CD4-positive, alpha-beta T cell treated with Interleukin-2 at 100 ng/mL for 4 hours (primary cell): ENCODE measurements around the gene C10orf90.

Source experiments
- DNase-seq: peaks from one replicate; pipeline ENCODE4 v3.0.0-alpha.2; 2020; ENCODE audit warnings: low spot score

C10orf90 gene

DNA sequence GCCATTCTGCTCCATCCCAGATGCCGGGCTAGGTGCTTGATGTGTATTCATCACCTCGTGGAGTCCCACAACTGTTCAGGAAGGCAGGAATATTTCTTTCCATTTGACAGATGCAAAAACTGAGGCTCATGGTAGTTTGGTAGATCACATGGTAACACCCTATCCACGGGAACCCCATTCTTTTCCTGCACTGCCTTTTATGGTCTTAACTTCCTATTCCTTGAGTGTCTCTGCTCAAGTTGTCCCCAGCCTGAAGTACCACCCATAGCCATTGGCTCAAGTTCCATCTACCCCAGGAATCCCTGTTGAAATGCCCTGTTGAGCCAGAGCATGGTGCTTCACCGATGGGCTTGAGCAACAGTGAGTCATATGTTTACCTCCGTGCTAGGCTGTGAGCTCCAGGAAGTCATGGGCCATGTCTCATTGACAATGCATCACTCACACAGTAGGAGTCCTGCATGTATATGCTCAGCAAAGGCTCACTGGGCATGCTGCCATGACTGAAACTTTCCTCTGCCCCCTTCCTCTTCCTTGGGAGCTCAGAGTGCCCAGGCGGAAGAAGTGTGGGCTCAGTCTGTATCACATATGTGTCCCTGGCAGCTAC, 210.5 kb downstream of the C10orf90 start:
- DNase-seq, result no peak

DNA sequence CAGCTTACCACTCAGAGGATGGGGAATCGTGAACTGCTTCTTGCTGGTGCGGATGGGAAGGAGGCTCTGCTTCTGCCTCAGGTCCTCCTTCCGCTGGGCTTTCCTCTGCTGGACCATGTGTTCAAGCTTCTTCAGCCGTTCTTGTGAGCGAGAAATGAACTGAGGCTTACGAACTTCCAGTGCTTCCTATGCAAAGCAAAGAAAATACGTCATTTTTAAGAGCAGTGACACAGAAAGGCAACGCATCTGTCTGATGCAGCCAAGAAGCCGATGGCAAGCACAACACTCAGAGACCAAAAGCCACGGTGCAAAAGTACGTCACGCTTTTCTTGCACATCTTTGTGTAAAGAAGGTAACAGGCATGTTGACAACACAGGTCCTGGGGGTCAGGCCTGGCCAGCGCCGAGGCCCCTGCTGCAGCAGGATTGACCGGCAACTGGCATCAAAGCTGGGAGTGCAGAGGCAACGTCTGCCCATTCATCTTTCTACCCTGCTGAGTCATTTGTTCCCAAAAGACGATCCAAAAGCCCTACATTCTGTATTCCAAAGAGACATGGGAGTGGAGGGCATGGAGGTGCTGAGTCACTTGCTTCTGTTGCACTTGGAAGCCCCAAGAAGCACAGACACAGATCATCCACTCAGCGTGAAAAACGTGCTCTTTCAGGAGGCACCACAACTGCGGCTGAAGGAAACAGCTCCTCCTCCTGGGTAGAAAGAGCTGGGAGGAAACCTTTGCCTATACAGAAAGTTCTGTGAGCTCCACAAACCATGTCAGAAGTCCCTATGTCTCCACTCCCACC, 211.3 kb downstream of the C10orf90 start:
- no peak for DNase-seq

DNA sequence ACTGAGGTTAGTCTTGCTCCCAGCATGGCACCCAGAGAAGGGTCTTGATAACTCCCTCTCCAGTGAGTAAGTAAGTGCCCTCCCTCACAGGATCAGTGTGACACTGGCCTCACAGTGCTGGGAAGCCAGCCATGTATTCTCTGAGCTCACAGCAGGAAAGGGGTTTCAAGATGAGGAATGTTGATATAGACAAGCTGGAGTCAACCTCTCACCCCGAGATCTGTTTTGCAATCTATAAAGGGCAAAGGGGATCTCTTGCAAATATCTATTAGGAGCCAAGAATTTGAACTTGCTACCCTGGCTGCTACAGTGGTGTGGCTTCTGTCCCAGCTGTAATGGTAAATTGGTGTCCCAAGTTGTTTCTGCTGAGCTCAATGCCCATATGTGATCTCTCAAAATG, 212.0 kb downstream of the C10orf90 start:
- DNase-seq, result no peak

DNA sequence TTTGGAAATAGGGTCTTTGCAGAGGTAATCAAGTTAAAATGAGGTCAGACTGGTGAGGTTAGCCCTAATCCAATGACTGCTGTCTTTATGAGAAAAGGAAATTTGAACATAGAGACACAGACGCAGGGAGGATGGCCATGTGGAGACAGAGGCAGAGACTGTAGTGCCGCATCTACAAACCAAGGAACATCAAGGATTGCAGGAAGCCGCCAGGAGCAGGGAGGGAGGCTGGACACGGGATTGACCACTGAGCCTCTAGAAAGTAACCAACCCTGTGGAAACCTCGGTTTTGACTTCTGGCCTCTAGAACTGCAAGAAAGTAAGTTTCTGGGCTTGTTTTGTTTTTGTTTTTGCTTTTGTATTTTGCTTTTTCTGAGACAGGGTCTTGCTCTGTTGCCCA, 213.9 kb downstream of the C10orf90 start:
- DNase-seq, result no peak

DNA sequence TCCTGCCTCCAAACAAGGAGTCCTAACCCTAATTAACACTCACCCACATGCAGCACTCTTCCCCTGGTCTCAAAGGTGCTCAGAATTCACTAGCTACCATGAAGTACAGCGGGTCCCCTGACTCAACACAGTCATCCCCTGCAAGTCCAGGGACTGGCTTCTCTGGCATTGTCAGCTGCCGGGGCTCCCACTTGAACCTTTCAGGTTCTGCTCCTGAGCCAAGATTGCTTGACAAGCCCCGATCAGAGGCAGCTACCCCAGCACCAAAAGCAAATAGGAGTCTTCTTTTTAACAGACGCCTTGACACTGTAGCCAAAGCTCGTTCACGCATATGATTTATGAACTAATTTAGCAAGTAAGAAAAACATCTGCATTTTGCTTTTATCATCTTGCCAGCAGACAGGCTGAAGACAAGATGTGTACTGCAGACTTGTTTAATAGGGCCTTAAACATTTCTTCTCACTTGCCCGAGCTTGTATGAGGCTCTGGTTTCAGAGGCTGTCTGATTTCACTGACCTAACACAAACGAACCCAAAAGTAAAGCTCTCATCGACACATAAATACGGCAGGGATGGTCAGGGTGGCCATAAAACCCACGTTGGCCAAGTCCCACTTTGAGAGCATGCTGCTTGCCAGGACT, 214.6 kb downstream of the C10orf90 start:
- no peak for DNase-seq

DNA sequence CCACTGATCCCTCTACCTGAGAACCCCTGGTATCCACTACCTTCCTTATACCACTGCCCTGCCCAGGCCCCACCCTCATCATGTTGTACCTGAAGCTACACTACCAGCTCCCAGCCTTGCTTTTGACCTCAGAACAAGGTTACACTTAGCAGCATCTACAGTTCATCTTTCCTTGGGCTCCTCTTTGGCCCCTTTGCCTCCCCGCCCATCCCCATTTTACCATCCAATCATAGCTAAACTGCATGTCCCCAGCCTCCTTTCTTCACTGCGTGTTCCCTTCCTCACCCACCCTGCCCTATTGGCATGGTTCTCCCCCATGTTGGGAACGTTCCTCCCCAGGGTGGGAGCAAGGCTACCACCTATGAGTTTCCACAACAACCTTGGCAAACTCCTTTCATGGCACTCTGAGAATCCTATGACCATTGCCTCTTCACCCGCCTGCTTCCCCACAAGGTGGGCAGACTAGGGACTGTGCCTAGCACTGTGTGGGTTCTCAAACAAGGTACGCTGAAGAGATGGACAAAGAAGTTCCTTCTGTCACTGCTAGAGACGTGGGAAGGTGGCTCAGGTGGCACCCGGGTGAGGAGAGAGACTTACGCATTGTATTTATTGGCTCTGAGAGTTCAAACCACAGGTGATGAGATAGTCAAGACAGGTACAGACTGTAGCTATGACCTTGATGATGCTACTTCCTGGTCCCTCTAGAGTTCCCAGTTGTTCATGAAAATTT, 215.3 kb downstream of the C10orf90 start:
- DNase-seq, result no peak

DNA sequence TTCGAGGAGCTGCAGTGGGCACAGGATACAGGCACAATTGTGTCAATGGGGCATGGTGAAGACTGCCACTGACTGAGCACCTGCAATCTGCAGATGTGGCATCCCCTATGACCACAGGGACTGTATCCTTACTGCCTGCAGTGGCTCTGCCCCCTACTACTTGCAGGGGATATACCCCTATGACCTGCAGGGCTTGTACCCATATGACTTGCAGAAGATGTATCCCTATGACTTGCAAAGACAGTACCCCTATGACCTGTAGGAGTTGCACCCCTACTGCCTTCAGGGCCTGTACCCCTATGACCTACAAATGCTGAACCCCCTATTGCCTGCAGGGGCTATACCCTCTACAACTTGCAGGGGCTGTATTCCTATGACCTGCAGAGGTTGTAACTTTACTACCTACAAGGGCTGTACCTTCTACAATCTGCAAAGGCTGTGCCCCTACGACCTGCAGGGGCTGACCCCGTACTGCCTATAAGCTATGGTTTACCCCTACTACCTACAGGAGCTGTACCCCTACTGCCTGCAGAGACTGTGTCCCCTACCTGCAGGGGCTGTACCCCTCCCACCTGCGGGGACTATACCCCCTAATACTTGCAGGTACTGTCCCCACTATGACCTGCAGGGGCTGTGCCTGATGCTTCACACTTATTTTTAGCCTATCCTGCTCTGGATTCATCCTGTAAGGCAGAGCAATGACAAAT, 216.3 kb downstream of the C10orf90 start:
- DNase-seq, result no peak

DNA sequence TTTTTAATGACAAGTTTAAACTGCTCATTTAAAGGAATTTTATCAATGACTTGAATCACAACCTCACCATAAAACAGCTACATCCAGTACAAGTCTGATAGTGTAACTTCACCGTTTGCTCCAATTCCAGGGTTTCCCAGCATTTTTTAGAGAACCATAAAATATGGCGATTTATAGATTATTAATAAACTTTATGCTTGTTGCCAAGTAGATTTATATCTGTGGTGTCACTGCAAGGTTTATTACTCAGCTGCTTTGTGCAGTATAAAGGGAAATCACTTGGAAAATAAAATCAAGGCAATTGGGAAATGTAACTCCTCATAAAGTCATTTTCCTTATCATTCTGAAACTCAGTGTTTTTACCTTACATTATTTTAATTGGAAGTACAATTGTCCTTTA, 218.2 kb downstream of the C10orf90 start:
- DNase-seq, result no peak

DNA sequence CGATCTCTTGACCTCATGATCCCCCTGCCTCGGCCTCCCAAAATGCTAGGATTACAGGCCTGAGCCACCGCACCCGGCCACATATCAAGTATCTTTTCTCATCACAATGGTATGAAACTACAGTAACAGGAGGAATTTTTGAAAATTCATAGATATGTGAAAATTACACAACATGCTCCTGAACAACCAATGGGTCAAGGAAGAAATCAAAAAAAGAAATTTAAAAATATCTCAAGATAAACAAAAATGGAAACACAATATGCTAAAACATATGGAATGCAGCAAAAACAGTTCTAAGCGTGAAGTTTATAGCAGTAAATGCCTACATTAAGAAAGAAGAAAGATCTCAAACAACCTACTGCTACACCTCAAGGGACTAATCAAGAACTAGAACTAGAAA, 222.4 kb downstream of the C10orf90 start:
- DNase-seq, result no peak

DNA sequence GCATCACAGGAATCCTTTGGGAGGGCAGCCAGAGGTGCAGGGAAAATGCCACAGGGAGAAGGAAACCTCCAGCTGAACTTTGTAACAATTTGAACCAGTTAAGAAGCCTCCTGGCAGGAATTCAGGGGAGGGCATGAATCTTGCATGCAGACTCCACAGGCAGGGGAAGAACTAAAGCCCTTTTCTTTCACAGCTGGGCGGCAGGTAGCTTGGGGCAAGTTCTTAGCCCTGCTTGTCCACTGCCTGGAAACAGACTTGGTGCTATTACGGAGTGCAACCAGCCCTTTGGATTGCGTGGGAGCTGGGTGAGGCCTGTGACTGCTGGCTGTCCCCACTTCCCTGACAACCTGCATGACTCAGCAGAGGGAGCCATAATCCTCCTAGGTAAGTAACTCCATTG, 230.6 kb downstream of the C10orf90 start:
- no peak for DNase-seq

DNA sequence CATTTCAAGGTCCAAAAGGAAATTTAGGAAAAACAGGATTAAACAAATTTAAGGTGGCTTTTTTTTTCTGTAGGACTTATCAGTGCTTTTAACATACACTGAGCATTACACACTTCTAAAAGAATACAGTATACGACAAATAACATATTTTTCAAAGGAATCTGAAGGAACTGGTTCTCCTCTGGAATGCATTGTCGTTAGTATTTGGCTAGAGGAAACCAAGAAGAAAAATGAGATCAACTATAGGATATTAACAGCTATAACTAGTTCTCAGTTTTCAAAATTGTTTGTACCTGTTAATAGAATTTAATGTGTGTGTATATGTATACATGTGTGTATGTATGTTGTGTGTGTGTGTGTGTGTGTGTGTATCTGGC, 232.1 kb downstream of the C10orf90 start:
- DNase-seq, result no peak

DNA sequence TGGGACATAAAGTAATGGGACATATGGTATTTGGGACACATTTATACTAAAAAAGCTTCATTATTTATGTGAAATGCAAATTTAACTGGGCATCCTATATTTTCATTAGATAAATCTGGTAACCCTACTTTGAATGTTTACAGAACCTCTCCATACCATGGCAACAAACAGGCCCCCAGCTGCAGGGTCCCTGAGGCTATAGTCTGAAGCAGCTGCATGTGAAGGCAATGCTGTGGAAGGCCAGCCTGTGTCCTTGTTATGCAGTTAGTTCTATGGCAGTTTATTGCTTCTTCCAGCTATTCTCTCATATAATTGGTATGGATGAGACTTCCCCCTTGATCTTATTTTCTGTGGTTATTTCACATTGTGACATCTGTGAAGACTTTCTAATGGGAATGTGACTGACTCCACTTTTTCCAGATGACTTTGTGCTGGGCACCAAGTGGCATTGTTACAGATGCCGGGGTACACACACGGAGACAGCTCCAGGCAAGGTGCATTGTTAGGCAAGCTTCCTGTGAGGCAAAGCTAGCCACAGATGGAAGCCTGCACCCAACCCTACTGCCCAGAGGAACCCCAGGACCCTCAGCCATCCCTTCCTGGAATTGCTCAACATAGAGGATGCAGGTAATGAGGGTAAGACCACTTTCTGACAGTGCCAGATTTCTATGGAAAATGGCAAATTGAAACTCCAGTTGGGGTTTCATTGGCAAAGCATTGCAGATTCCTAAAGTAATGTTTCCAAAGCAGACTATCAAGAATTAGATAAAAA, 232.7 kb downstream of the C10orf90 start:
- DNase-seq, result no peak

DNA sequence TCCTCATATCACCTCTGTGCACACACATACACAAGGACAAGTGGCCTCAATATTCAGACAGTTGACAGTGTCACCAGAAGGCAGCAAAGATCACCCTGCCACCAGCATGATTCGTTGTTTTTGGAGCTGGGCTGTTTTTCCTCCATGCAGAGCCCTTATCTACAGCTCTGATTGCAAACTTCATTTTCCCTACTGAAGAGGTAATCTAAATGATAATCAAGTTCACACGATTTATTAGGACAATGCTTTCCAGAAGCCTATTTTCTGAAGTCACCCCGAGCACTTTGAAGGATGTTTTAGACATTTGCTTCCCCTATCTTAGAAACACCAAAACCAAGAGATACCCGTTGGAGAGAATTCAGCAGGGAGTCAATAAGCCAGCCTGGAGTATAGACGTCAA, 236.3 kb downstream of the C10orf90 start:
- no peak for DNase-seq

DNA sequence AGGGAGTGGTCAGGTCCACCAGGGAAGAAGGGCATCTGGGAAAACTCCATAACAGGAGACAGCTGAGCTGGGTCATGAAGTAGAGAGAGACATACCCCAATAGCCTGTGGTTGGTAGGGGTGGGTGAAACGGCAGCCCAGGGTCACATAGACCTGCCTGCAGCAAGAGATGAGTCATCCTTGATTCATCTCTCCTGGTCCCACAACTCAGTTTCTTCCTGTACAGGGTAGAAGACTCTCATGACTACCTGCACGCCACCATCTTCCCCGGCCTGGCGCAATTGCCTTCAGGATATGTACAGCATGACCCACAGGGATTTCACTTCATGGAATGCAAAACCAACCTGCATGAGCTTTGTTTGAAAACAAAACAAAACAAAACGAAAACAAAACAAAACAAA, 237.1 kb downstream of the C10orf90 start:
- DNase-seq, result no peak

DNA sequence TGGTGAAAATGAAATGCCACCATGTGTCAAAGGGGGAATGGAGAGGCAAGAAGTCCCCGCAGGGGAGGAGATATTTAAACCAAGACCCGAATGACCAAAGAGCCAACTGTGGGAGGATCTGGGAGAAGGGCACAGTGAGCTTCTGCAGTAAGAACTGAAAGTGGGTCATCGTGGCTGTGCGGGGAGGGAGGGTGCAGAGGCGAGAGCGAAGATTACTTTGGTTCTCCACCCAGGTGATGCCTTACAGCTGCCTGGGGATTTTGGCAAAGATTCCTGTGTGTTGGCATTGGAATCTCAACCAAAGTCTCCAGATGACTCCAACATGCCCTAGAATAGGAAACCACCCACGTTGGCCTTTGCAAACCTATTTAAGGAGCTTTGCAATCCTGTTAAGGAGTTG, 238.0 kb downstream of the C10orf90 start:
- DNase-seq, result no peak

DNA sequence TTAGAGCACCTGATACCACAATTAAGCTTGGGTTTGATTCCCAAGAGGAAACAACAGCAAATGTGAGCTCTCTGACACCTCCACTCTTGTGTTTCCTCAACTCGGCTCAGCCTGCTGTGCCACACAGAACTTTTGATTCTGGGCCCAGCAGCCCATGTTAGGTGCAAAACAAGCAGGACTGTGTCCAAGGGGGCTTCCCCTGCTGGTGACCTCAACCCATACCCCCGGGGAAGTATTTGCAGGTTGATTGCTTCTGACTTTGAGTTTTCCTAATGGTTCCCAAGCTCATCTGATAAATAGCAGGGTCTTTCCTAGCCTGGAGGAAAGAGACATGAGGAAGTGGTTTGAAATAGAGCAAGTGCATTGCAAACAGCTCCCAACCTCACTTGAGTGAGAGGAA, 238.7 kb downstream of the C10orf90 start:
- no peak for DNase-seq

DNA sequence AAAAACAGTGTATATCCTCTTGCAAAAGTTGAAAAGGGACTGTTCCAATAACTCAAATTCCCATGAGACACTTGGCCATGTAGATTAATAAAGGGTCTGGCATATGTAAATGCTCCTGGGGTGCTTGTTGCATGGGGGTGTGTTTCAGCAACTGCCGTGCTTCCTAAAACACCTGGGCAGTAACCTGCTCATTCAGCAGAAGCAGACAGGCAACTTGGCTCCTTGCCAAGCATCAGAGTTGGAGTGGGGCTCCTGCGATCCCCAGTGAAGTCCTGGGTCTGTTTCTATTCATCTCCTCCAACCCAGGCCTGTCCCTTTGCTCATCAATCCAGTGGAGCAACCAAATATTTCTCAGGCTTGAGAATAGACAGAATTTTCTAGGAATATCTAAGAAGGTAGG, 240.0 kb downstream of the C10orf90 start:
- no peak for DNase-seq

DNA sequence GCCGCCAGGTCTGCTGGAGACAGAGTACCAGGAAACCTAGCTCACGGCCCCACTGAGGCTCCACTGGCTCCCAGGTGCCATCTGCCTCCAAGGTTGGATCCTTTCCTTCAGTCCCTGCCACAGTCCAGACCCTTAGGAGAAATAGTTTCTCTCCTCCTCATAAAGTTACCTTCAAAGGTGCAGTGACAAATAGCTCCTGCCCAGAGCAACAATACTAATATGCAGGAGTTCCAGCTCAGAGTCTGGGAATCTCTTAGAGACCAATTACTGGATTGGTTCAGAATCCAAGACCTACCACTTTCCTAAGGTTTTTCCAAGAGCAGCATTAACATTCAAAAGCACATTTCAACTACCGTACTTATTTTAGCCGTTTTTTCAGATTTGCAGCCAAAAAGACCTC, 241.2 kb downstream of the C10orf90 start:
- DNase-seq, result no peak

DNA sequence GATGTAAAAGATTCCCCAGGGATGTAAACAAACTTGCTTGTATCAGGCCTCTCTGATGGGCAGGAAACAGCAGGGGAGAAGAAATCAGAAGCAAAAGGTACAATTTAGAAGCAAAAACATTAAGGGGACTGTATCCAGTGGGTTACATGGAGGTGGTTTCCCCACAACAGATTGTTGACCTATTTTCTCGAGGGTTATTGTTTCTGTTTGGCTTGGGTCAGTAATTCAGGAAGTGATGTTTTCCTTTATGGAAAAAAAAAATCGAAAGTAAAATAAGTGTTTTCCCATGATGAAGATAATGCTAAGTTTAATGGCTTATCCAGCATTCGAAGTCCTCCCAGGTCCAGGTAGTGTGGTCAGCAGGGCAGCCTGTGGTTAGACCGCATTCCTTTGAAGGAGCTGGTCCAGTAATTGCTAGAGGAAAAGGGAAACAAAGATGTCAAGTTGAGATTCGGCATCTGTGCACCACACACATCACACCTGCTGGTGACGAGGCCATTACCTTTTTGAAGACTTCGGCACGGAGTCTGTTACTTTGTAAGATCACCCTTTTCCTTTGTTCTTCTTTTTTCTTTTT, 244.9 kb downstream of the C10orf90 start:
- DNase-seq, result no peak

DNA sequence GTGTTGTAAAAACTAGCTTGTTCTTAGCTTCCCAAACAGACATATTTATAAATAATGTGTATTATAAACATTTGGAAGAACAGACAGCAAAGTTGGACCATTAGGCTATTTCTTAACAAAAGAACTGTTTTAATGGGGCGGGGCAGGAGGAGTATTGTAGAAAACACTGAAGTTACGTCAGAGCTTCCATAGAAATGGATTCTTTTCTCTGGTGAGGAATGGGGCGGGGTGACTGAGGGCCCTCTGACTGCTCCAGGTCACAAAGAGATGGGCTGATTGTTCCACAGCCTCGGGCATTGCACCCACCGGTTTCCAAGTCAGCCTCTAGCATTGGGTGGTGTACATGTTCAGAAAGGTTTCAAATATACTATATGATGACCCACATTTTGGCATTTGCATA, 245.5 kb downstream of the C10orf90 start:
- DNase-seq, result no peak
